HG03135 (cell line): Measurements from ENCODE around the gene RNU1-3.
"Not testable (repeated sequence)": the region's sequence is repeated elsewhere in the genome, so short reads cannot be mapped to it uniquely, and the experiment has no call there.

Experiments
- ATAC-seq: cut with Tn5 transposase; IDR thresholded peaks from one replicate; pipeline ENCODE4 v1.9.1; 2021; ENCODE audit warnings: mild to moderate bottlenecking, moderate library complexity; ENCODE audit not compliant: unreplicated experiment

Gene RNU1-3

GRCh38 chr1:16658234-16658633 is 8.5 kb downstream of the RNU1-3 start:
- not testable (repeated sequence) for ATAC-seq

GRCh38 chr1:16656981-16657683 is 9.6 kb downstream of the RNU1-3 start:
- not testable (repeated sequence) for ATAC-seq

GRCh38 chr1:16656574-16656973 is 10.2 kb downstream of the RNU1-3 start:
- not testable (repeated sequence) for ATAC-seq

GRCh38 chr1:16651560-16651959 is 15.2 kb downstream of the RNU1-3 start:
- not testable (repeated sequence) for ATAC-seq

GRCh38 chr1:16649960-16650359 is 16.8 kb downstream of the RNU1-3 start:
- not testable (repeated sequence) for ATAC-seq

GRCh38 chr1:16649390-16649789 is 17.4 kb downstream of the RNU1-3 start:
- ATAC-seq: not testable (repeated sequence)

- not testable (repeated sequence) for ATAC-seq
These were observed 18.0 kb downstream of the RNU1-3 start for GRCh38 chr1:16648756-16649155.

GRCh38 chr1:16648250-16648649 is 18.5 kb downstream of the RNU1-3 start:
- ATAC-seq: not testable (repeated sequence)

GRCh38 chr1:16647179-16648176 is 19.3 kb downstream of the RNU1-3 start:
- not testable (repeated sequence) for ATAC-seq

- ATAC-seq: not testable (repeated sequence)
These were observed 20.0 kb downstream of the RNU1-3 start for GRCh38 chr1:16646716-16647115.

GRCh38 chr1:16646061-16646664 is 20.6 kb downstream of the RNU1-3 start:
- ATAC-seq: not testable (repeated sequence)

GRCh38 chr1:16645271-16646060 is 21.3 kb downstream of the RNU1-3 start:
- ATAC-seq: not testable (repeated sequence)

- peak; percentile 75 for ATAC-seq
These were observed 22.1 kb downstream of the RNU1-3 start for GRCh38 chr1:16644482-16645270.

- ATAC-seq: peak; percentile 35
These were observed 22.6 kb downstream of the RNU1-3 start for GRCh38 chr1:16644193-16644481.

- ATAC-seq: peak; percentile 7
These were observed 23.1 kb downstream of the RNU1-3 start for GRCh38 chr1:16643476-16644192.

- ATAC-seq: not testable (repeated sequence)
These were observed 23.7 kb downstream of the RNU1-3 start for GRCh38 chr1:16643001-16643411.

- ATAC-seq: not testable (repeated sequence)
These were observed 24.5 kb downstream of the RNU1-3 start for GRCh38 chr1:16642025-16642966.
